T1000 (cell line): ENCODE measurements around the gene EMC10.
"Not testable (repeated sequence)": the region's sequence is repeated elsewhere in the genome, so short reads cannot be mapped to it uniquely, and the experiment has no call there.

Experiments used
- DNase-seq: peaks from one replicate; lab custom pipeline; 2025; ENCODE audit warnings: mixed read lengths; lab: John Stamatoyannopoulos, UW

EMC10 gene

DNA sequence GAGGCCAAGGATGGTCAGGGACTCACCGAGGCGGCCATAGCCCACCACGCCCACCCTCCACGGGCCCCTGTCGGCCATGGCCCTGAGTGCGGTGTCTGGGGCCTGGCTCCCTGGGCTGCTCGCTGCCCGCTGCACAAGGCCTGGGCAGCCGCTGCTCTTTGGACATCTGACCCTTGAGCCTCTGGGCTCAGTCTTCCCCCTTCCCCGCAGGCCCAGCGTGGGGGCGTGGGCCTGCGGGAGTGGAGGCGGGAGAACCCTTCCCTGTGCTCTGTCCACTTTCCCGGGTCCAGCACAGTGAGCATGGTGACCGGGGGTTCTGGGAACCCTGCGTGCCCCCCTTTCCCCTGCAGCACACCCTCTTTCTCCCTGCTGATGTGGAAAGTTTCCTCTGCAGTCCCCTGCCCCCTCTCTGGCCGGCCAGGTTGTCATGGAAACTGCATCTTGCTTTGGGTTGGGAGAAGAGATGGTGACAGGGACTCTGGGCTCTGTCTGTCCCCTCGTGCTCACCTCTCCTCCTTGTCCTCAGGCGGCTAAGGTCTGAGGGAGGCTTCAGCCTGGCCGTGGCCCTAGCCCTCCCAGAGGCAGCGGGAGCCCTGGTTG, 37.5 kb downstream of the EMC10 start, which contains the start of gene ASPDH:
TSS of gene ASPDH (minus strand) at position 168 of the 600 bp plus-strand sequence. CDS start at position 78, 90 bp downstream.
- no peak for DNase-seq

DNA sequence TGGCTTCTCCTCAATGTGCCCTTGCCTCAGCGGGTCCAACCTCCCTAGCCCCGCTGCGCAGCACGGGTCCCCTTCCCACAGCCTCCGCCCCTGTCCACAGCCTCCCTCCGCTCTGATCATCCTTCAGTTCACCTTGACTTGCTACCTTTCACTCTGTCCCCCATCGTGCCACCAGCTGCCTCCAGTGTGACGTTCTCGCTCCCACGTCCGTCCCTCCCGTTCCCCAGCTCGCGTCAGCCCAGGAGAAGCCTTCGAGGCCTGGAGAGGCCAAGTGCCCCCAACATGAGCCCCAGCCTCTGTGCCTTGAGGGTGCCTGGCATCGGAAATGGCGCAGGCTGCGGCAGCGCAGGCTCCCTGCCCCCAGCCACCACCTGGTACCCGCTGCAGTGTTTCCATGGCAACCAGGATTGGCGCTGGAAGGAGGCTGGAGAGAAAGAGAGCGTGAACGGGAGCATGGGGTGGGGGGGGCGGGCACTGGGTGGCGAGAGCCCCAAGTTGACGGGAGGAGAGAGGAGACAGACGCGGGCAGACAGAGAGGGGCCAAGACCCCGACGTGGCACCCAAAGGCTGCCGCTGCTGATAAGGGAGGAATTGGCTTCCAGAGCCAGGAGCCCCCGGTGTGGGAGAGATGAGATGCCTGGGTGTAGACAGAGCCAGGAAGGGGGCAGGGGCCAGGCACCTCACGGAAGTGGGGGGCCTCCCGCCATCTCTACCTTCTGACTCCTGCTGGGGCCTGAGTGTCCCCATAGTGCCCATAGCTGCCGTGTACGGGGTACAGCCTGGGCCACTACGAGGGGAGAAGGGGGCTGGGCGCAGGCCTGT, 38.2 kb downstream of the EMC10 start:
- no peak for DNase-seq

DNA sequence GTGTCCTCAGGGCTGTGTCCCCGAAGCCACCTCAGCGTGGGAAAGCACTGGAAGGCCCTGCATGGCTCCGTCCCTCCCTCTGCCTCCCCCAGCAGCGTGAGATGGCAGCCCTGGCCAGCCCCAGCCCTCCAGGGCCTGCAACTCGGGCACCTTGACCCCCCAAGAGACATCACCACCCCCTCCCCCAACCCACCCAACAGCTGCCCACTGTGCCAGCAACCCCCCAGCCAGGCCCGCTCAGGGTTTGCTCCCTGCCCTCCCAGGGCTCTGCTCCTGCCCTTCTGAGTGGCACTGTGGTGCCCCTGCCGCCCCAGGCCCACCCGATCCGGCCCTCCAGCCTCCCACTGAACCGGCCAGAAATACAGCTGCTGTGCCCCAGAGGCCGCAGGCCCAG, 38.9 kb downstream of the EMC10 start:
- DNase-seq, result no peak

DNA sequence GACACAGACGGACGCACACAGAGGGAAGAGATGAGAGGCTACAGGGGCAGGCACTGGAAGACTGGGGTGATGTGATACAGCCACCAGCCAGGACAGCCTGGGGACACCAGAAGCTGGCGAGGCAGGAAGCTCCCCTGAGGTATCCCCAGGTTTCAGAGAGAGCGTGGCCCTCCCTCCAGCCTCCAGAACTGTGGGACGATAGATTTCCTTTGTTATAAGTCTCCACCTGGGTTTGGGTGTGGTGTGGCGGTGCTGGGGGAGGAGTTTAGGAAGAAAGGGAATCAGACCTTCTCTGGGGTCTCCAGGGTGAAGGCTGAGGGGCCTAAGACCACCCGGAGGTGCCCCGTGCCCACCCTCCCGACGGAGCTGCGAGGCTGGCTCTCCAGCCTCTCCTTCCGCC, 40.1 kb downstream of the EMC10 start:
- DNase-seq, result no peak

DNA sequence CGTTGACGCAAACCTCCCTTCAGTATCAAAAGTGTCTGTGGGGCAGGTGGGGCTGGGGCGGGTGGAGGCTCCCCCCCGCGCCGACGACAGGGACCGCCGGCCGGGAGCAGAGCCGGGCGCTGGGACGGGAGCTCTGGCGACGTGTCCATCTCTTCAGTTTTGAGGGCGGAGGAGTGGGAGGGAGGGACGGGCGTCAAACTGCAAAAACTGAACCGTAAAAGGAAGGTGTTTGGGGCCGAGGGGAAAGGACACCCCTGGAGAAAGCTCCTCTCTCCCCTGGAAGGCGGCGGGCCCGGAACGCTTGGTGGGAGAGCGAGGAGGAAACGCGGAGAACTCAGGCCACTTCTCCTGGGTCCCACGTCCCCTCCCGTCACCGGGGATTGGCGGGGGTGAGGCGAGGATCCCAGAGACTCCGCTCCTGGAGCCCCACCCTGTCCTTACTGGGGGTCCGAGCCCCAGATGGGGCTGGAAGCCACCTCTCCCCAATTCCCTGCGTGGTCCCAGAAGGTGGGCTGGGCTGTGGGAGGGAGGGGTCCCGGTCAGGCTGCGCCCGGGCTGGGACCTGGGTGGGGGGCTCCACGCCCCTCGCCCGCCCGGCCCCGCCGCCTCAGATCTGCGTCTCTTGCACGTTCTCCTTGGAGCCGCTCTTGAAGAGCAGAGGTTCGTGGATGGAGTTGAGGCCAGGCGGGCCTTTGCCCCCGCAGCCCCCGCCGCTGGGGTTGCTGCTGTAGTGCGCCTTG, 40.8 kb downstream of the EMC10 start:
- DNase-seq, result no peak

DNA sequence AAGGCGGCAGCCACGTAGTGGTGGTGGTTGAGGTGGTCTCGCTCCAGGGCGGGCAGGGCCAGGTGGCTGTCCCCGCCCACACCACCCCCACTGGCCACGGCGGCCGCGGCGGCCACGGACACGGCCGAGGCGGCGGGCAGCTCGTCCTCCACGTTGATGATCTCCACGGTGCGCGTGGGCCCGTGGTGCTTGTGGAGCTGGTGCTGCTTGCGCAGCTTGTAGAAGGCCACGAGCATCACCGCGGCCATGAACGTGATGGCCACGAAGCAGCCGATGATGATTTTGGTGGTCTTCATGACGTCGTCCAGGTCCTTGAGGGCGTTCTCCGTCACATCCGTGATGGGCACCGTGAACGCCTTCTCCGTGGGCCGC, 41.4 kb downstream of the EMC10 start:
- no peak for DNase-seq

DNA sequence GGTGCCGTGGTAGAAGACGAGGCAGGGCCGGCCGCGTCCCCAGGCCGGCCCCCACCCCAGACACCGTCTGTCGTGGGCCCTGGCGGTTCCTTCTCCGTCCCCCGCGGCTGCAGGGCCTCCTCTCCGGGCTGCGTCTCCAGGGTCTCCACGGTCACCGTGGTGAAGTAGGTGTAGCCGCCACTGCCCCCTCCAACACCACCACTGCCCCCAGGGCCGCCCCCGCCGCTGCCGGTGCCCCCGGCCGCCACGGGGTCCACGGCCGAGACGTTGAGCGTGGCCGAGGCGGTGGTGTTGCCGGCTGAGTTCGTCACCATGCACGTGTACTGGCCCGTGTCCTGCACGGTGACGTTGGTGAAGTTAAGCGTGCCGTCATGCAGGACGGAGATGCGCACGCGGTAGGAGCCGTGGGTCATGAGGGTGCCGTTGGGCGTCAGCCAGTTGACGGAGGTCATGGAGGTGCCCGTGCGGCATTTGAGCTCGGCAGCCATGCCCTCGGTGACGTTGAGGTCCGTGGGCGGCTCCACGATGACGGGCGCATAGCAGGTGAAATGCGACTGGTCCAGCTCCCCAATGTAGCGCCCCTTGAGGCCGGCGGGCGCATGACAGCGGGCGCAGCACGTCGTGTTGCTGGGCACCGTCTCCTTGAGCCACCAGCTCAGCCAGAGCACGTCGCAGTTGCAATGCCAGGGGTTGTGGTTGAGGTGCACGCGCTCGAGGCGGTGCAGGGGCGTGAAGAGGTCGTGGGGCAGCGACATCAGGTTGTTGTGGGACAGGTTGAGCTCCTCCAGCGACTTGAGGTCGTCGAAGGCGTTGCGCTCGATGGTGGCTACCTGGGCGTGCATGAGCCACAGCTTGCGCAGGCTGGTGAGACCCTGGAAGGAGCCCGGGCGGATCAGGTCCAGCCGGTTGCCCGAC, 42.0 kb downstream of the EMC10 start:
- DNase-seq, result no peak

DNA sequence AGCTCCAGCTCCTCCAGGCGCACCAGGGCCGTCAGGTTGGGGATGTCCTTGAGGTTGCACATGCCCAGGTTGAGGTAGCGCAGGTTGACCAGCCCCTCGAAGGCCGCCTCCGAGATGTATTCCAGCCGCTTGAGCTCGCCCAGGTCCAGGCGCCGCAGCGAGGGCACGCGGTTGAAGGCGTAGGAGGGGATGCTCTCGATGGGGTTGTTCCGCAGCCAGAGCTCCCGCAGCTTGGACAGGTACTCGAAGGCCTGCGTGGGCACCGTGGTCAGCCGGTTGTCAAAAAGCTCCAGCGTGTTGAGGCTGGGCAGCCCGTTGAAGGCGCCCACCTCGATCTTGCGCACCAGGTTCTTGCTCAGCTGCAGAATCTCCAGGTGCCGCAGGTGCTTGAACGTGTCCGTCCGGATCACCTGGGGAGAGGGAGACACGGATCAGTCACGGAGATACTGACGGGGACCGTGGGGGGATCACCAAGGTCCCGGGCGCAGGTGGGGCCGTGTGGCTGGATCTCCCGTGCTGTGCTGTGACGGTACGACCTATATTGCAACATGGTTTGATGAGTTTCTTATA, 42.8 kb downstream of the EMC10 start:
- no peak for DNase-seq

DNA sequence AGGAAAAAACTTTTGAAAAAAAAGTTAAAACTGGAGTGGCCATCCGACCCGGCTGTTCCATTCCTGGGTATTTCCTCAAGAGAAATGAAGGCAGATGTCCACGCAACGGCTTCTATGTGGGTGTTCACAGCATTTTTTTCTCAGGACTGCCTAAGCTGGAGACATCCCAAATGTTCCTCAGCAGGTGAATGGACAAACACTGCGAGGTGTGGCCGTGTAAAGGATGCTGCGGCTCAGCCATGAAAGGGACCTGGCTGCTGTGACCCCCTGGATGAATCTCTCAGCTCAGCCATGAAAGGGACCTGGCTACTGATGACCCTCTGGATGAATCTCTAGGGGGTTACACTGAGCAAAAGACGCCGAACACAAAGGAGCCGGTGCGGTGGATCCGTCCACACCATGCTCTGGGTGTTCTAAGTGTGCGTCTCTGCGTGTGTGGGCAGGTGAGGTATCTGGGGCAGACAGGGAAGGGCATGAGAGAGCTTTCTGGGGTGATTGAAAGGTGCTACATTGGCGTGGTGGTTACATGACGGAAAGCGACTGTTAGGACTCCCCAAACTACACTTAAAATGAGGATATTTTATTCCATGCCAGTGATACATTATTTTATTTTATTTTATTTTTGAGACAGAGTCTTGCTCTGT, 44.6 kb downstream of the EMC10 start:
- DNase-seq, result no peak

DNA sequence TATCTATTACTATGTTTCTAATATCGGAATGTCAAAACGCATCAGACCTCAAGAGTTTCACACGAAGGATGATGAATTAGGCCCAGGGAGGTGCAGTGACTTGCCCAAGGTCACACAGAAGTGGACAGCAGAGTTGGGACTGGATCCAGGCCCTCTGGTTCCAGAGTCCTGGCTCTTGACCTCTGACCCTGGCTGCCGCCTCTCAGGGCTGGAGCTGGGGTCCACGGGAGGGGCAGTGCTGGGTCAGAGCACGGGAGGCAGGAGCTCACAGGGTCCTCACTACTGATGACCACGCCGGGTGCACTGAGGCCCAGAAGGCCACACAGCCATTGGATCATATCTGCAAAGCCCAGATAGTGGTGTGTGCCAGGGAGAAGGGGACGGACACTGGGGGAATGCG, 46.6 kb downstream of the EMC10 start:
- DNase-seq, result no peak

DNA sequence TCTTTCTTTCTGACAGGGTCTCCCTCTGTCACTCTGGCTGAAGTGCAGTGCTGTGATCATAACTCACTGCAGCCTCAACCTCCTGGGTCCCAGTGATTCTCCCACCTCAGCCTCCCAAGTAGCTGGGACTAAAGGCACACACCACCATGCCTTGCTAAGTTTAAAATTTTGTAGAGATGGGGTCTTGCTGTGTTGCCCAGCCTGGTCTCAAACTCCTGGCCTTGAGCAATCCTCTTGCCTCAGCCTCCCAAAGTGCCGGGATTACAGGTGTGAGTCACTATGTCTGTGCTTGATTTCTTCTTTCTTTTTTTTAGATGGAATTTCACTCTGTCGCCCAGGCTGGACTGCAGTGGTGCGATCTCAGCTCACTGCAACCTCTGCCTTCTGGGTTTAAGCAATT, 51.7 kb downstream of the EMC10 start:
- not testable (repeated sequence) for DNase-seq

DNA sequence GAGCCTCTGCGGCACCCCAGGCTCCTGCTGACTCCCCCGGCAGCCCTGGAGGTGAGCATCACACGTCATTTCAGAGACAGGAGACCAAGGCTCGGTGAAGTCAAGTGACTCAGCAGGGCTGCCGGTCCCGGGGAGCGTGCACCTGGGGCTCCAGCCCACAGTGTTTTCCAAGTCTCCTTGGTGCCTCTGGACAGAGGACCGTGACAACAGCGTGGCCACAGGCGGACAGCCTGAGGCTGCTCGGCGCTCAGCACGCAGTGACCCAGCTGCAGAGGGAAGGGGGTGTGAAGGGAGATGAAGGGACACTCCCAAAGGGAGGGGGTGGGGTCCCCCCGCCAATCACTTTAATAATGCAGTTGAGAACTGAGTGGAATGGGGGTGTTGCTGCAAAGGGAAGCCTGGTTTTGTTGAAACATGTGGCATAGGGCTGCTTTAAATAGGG, 54.9 kb downstream of the EMC10 start:
- DNase-seq, result no peak

DNA sequence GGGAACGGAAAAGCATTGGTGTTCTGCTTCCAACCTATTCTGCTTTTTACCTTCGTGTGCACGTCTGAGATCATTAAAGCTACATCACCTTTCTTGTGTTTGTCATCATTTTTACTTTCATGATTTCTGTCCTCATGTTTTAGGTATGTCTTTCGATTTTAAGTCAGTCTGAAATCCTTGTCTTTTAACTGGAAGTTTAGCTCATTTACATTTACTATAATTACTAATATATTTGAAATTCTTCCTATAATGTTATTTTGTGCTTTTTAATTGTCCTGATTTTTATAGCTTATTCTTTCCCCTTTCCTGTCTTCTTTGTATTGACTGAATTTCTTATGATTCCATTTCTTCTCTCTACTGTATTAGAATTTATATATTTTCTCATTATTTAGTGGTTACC, 56.6 kb downstream of the EMC10 start:
- DNase-seq, result no peak

DNA sequence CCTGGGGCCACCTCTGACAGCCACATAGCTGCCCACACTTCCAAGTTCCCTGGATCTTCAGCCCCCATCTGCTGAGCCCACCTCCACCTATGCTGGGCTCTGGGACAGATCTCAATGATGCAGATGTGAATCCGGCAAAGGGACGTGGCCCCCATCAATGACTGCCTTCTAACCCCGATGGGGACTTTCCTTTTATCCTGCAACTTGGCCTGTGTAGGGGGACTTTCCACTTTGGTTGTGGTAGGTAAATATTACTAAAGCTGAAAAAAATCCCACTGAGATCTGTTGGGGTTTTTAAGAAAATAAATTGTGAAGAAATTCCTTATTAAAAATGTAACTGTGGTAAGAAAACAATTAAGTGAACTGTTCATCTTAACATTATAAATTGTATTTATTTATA, 58.2 kb downstream of the EMC10 start:
- DNase-seq, result no peak

DNA sequence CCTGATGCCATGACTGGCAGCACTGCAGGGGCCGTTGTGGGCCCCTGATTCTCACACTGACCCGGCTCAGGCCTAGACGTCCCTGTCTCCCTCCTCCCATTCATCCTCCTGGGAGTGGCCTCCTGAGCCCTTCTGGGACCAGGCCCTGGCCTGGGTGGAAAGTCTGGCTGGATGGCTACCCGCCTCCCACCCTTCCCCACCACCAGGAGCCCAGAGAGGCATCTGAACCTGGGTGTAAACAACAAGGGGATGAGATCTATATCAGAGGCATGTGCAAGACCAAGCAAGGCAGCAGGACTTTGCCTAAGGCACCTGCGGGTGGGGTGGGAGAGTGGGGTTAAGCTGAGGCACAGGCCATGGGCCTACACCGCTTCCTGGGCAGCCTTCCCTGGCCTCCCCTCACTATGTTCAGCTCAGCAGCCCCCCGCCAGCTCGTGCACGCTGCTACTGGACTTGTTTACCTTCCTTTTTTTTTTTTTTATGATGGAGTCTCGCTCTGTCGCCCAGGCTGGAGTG, 59.4 kb downstream of the EMC10 start:
- no peak for DNase-seq

DNA sequence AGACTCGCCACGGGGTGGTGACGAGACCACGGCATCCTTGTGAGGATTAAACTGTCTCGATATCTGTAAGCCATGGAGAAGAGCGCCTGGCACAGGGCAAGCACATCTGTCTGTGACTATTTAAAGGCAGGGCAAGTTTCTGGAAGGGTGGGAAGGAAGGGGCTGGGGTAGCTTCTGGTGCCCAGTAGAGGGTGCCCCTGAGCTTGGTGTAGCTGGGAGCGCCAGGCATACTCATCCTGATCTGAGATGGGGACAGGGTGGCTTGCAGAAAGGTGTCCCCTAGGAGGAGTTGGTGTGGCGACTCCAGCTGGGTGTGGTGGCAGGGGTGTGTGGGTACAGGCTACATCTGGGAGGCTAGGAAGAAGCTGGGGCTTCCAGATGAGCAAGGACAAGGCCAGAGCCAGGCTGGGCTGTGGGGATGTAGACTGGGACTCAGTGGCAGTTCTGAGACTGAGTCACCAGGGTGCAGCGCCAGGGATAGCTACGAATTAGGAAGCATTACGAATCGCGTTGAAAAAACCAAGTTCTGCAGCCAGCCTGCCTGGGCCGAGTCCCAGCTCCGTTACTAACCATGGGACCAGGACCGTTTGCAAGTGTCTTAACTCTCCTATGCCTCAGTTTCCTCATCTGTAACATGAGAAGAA, 60.5 kb downstream of the EMC10 start:
- no peak for DNase-seq

DNA sequence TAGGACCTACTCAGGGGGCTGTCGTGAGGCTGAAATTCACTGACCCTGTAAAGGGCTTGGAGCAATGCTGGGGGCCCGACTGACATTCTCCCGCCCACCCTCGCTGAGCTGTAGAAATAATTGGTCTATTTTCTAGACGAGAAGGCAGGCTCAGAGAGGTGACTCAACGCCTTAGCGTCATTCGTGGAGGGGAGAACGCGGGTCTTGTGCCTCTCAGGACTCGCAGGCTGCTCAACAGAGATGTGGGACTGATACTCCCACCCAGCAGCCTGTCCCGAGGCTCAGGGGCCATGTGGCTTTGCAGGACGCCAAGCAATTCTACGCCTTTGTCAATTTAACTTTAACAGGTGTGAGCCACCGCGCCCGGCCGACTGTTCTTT, 61.0 kb downstream of the EMC10 start:
- DNase-seq, result no peak

DNA sequence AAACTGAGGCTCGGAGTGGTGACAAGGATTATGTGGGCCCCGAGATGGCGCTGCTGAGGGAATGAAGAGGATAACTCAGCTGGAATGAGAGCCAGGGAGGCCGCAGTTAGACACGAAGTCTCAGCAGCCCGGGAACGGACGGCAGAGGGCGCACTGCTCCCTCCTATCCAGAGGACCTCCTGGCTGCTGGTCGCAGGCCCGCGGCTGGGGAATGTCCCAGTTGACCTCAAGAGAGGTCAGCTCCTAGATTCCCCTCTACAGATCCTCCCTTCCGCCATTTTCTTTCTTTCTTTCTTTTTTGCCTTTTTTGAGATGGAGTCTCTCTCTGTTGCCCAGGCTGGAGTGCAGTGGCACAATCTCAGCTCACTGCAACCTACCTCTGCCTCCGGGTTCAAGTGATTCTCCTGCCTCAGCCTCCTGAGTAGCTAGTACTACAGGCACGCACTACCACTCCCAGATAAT, 61.5 kb downstream of the EMC10 start:
- DNase-seq, result no peak
